Activated naive CD8-positive, alpha-beta T cell treated with anti-CD3 and anti-CD28 coated beads, Interleukin-2, amount 50 U/mL, for 24 hours (primary cell): ENCODE results near the gene SSC5D.

Experiments used
- ATAC-seq: fragments of 150-1000 bp; cut with Tn5 transposase; one replicate; pipeline ENCODE4 v1.10.0; 2021
- DNase-seq: peaks from one replicate; pipeline ENCODE4 v3.0.0; 2021
- H3K27ac Mint-ChIP-seq: one replicate; pipeline ENCODE4 v1.8.0; 2021; ENCODE audit warnings: mild to moderate bottlenecking, mixed read lengths
- H3K27me3 Mint-ChIP-seq: one replicate; pipeline ENCODE4 v1.8.0; 2021; ENCODE audit warnings: mixed read lengths
- H3K36me3 Mint-ChIP-seq: one replicate; pipeline ENCODE4 v1.8.0; 2021; ENCODE audit warnings: low read depth, mixed read lengths
- H3K4me1 Mint-ChIP-seq: one replicate; pipeline ENCODE4 v1.8.0; 2021; ENCODE audit warnings: mixed read lengths
- H3K4me3 Mint-ChIP-seq: one replicate; pipeline ENCODE4 v1.8.0; 2021; ENCODE audit warnings: mild to moderate bottlenecking, moderate library complexity, mixed read lengths
- H3K9me3 Mint-ChIP-seq: one replicate; pipeline ENCODE4 v1.8.0; 2021; ENCODE audit warnings: mixed read lengths

Gene SSC5D

DNA sequence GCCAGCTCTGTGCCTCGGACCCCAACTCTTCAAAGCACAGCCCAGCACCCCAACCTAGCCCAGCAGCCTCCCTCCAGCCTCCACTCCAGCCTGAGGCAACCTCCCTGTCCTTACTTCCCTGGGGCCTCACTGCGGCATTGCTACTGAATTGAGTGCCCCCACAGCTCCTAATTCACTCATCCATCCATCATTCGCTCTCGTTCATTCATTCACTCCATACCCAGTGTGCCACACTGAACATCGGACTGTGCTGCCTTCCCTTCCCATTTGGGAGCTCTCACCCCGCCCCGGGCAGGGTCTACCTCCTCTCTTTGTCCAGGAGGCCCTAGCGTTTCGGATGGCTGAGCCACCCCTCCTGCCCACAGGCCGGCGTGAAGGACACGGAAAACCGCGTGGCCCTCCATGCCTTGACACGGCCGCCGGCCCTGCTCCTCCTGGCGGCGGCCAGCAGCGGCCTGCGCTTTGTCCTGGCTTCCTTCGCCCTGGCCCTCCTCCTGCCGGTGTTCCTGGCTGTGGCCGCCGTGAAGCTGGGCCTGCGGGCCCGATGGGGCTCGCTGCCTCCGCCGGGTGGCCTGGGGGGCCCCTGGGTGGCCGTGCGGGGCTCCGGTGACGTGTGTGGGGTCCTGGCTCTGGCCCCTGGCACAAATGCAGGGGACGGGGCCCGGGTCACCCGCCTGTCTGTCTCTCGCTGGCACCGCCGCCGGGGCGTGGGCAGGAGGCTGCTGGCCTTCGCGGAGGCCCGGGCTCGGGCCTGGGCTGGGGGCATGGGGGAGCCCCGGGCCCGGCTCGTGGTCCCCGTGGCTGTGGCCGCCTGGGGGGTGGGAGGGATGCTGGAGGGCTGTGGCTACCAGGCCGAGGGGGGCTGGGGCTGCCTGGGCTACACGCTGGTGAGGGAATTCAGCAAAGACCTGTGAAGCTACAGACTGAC is 1.9 kb upstream of the SSC5D start:
- no peaks in the 10 kb centered on the region for H3K9me3 Mint-ChIP-seq
- peak overlapping the region; percentile 81 for H3K27ac Mint-ChIP-seq
- H3K27me3 Mint-ChIP-seq = no peaks in the 10 kb centered on the region
- H3K4me1 Mint-ChIP-seq = peaks cover 19% of the 10 kb centered on the region
- peak overlapping the region; percentile 78 for H3K4me3 Mint-ChIP-seq
- DNase-seq (no peak), ATAC-seq (no peak)
- H3K36me3 Mint-ChIP-seq = no peaks in the 10 kb centered on the region

DNA sequence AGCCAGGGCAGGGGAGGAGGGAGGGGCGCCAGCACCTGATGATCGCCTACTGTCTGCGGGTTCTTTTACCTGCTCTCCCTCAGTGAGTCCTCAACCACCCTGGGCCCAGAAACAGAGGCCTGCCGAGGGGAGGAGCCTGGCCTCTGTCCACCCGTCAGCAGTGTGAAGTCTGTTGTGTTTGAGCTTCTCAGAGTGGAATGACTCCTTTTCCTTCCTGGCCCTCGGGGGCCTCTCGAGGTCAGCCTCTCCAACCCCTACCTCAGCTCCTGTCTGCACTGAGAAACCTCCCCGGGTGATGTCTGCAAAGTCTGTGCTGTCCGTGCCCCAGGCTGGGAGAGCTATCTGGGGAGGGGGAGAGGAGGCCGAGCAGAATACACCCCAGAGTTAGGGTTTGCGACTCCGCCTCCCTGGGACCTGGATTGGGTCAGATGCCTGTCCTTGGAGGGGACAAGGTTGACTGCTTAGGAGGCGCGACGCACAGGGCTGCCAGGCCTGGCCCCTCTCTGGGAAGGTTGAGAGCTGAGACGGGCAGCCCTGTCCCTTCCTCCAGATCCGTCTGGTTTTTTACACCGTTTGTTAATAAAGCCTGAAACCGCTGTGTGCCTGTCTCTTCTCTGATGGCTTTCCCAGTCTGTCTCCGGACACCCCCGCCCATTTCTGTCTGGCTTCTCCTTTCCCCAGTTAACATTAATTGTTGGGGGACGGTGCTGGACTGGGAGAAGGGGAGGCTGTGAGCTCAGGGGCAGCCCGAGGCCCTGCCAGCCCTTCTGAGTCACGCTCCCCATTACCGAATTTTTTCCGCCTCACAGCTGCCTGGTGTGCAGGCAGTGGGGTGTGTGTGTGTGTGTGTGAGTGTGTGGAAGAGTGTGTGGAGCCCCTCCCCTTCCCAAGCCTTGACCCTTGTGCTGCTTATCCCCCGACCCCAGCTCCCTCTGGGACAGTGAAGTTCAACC is 989 bp upstream of the SSC5D start:
- H3K4me1 Mint-ChIP-seq = peaks cover 19% of the 10 kb centered on the region
- peak overlapping the region; percentile 65 for H3K4me3 Mint-ChIP-seq
- H3K27me3 Mint-ChIP-seq = peaks cover 6% of the 10 kb centered on the region
- peak; percentile 74 for ATAC-seq
- H3K36me3 Mint-ChIP-seq = no peaks in the 10 kb centered on the region
- H3K27ac Mint-ChIP-seq = peak overlapping the region; percentile 80
- DNase-seq = peak; percentile 79
- no peaks in the 10 kb centered on the region for H3K9me3 Mint-ChIP-seq

DNA sequence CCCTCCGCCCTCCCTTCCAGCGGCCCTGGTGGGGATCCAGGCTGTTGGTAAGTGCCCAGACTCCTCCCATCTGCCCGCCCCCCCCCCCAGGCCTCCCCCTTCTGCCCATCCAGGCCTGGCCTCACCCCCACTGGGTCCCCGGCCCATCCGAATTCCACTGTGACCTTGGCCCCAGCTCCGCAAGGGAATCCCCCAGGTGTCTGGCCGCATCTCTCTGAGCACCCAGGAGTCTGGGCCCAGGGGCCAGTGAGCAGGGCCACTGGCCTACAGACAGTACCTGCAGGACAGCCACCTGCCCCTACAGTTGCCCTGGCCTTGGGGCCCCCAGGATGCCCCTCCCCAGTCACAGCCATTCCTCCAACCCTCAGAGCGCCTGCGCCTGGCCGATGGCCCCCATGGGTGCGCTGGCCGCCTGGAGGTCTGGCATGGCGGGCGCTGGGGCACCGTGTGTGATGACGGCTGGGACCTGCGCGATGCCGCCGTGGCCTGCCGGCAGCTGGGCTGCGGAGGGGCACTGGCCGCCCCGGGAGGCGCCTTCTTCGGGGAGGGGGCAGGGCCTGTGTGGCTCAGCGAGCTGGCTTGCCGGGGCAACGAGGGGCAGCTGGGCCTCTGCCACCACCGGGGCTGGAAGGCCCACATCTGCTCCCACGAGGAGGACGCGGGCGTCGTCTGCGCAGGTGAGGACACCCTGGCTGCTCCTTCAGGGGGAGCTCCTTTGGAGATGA is 912 bp downstream of the SSC5D start:
- ATAC-seq = no peak
- no peak overlapping the region for H3K4me3 Mint-ChIP-seq
- H3K9me3 Mint-ChIP-seq = no peaks in the 10 kb centered on the region

DNA sequence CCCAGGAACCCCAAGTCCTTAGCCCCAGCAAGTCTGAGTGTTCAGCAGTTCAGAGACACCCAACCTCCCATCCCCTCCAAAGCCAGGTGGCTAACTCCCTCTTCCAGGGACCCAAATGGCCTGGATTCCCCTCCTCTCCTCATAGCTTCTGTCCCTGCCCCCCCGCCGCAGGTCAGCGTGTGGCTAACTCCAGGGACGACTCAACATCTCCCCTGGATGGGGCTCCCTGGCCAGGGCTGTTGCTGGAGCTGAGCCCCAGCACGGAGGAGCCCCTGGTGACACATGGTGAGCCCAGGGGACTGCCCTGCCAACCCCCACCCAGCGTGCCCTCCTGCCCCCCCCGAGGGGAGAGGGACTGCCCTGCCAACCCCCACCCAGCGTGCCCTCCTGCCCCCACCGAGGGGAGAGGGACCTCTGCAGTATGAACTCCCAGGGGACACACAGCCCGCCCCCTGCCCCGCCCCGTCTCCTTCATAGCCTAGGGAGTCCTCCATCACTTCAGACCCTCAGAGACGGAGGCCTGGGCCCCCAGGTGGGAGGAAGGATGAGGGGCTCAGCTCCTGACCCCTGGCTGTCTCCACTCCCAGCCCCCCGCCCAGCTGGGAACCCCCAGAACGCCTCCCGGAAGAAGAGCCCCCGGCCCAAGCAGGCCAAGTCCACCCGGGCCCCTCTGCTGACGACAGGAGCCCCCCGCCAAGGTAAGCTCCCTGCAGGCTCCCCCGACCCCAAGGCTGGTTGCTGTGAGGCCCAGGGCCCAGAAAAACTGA is 1.7 kb downstream of the SSC5D start:
- no peak overlapping the region for H3K4me3 Mint-ChIP-seq
- H3K36me3 Mint-ChIP-seq = no peaks in the 10 kb centered on the region
- DNase-seq = no peak
- peaks cover 19% of the 10 kb centered on the region for H3K4me1 Mint-ChIP-seq
- H3K27ac Mint-ChIP-seq = no peak overlapping the region
- no peaks in the 10 kb centered on the region for H3K9me3 Mint-ChIP-seq
- H3K27me3 Mint-ChIP-seq = peaks cover 16% of the 10 kb centered on the region
- ATAC-seq = no peak

More for the DNA sequence above, 912 bp downstream of the SSC5D start:
- Mint-ChIP-seq H3K36me3 (no peaks in the 10 kb centered on the region), H3K4me1 (peaks cover 19% of the 10 kb centered on the region), H3K27ac (no peak overlapping the region), H3K27me3 (peaks cover 10% of the 10 kb centered on the region)
- DNase-seq = no peak

DNA sequence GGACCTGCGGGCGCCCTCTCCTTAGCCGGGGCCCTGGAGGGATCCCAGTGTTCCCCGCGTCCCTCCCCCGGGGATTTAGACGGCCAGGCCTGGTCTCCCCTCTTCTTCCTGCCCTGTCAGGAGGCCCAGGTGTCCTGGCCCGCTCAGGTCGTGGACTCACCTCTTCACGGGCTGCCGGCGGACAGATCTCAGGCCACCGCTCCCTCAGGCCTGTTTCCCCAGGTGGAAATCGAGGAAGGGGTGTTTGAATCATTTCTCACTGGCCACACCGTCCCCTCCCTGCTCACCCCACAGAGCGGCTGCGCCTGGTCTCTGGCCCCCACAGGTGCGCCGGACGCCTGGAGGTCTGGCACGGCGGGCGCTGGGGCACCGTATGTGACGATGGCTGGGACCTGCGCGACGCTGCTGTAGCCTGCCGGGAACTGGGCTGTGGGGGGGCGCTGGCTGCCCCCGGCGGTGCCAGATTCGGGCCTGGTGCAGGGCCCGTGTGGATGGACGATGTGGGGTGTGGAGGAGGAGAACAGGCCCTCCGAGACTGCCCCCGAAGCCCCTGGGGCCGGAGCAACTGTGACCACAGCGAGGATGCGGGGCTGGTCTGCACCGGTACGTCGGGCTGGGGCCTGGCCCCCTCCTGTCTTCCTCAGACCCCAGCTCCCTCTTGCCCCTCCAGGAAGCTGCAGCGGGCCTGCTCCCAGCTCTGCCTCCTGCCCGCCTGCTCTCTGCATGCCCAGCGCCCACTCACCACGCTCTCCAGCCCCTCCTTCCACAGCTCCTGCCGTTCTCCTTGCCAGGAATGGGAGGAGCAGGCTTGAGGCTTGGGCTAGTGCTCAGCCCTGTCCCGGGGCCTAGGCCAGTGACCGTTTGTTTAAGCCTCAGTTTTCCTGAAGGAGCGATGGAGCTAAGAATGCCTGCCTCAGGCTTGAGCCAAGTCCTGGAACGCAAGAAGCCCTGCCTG is 2.5 kb downstream of the SSC5D start:
- Mint-ChIP-seq H3K36me3 (no peaks in the 10 kb centered on the region), H3K4me1 (peaks cover 17% of the 10 kb centered on the region), H3K27ac (no peak overlapping the region), H3K27me3 (peaks cover 16% of the 10 kb centered on the region), H3K4me3 (no peak overlapping the region), H3K9me3 (no peaks in the 10 kb centered on the region)
- DNase-seq (no peak), ATAC-seq (no peak)

DNA sequence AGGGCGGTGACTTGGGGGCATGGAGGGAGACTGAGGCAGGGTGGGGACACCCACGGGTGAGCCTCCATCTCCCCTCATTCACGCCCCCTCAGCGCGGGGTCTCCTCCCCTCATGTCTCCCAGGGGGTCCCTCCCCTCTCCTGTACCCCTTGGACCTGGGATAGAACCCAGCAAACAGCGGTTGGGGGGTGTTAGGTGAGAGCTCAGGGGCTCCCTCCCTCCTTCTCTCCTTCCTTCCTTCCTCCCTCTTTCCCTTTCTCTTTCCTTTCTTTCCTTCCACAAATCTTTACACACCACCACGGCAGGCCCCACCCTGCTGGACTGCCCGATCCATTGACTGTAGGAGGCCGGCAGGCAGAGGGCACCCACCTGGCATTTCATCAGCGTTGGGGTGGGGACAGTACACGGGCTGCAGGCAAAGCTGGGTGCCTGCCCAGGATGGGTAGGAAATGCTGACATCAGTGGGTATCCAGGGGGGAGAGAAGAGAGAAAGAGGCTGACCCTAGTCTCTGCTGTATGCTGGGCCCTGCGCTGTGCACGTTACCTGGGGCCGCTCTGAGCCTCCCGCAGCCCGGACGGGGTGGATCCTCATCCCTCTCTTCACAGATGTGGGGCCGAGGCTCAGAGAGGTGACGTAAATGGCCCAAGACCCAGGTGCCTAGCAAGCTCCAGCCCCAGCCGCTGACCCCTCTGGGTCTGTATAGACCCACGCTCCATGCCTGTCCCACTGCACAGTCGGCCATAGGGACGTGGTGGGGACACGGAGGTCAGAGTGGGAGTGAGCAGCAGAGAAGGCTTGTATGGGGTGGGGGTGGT is 3.5 kb downstream of the SSC5D start:
- H3K36me3 Mint-ChIP-seq = no peaks in the 10 kb centered on the region
- H3K27ac Mint-ChIP-seq = no peak overlapping the region
- ATAC-seq = no peak
- H3K4me3 Mint-ChIP-seq = no peak overlapping the region
- H3K4me1 Mint-ChIP-seq = peaks cover 13% of the 10 kb centered on the region
- DNase-seq = no peak
- peaks cover 16% of the 10 kb centered on the region for H3K27me3 Mint-ChIP-seq
- no peaks in the 10 kb centered on the region for H3K9me3 Mint-ChIP-seq

DNA sequence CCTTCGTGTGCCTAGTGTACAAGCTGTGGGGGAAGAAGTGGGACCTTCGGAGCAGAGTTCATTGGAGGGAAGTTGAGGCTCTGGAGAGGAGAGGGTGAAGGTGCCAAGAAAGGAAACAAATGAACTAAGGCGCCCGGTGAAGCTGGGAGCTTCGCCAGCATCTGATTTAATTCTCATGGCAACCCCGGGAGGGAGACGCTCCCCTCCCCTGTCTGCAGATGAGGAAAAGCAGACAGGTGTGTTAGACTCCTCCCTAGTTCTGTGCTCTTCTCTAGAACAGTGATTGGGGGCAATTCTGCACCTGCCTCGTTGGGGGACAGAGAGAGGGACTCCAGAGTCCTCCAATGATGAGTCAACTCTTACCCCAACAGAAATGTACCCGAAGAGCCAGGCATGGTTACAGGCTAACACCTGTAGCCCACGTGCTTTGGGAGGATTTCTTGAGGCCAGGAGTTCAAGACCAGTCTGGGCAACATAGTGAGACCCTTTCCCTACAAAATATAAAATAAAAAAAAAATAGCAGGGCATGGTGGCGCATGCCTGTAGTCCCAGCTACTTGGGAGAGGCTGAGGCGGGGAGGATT is 4.2 kb downstream of the SSC5D start:
- Mint-ChIP-seq H3K27me3 (peaks cover 16% of the 10 kb centered on the region), H3K9me3 (no peaks in the 10 kb centered on the region), H3K36me3 (no peaks in the 10 kb centered on the region), H3K4me1 (peaks cover 6% of the 10 kb centered on the region), H3K4me3 (no peak overlapping the region), H3K27ac (no peak overlapping the region)
- DNase-seq = no peak
- no peak for ATAC-seq

DNA sequence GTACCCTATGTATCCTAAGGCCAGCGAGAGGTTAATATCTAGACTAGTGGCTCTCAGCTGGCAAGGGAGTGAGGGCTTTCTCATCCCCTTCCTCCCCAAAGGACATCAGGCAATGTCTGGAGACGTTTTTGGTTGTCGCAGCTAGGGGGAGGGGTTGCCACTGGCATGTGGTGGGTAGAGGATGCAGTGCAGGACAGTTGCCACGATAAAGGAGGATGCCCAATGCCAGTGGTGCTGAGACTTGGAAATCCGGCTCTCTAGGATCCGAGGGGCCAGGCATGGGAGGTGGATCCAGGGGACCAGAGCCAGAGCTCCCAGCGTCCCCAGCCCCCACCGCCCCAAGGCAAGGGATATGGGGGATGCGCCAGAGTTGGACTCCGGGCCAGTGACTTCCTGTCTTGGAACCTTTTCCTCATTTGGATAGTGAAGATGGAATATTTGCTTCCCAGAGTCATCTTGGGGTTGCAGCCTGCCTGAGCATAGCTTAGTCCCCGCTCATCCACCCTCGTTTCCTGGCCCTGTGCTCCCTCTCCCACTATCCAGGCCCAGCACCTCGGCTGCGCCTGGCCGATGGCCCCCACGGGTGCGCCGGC is 4.9 kb downstream of the SSC5D start:
- Mint-ChIP-seq H3K9me3 (no peaks in the 10 kb centered on the region), H3K27ac (no peak overlapping the region), H3K27me3 (peaks cover 16% of the 10 kb centered on the region), H3K4me3 (no peak overlapping the region), H3K36me3 (no peaks in the 10 kb centered on the region), H3K4me1 (peaks cover 1% of the 10 kb centered on the region)
- no peak for ATAC-seq
- DNase-seq = no peak

DNA sequence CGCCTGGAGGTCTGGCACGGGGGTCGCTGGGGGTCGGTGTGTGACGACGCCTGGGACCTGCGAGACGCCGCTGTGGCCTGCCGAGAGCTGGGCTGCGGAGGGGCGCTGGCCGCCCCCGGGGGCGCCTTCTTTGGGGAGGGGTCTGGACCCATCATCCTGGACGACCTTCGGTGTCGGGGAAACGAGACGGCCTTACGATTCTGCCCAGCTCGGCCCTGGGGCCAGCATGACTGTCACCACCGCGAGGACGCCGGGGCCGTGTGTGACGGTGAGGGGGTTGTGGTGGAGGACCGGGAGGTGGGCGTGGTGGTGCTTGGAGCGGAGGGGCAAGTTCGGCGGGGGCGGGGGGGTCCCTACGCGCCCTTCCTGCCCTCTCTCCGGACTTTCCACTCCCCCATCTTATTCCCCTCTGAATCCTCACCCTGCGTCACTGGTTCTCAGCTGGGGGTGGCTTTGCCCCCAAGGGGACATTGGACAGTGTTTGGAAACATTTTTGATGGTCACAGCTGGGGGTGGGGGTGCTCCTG is 5.5 kb downstream of the SSC5D start:
- H3K4me3 Mint-ChIP-seq = no peak overlapping the region
- no peaks in the 10 kb centered on the region for H3K9me3 Mint-ChIP-seq
- ATAC-seq (no peak), DNase-seq (no peak)
- H3K36me3 Mint-ChIP-seq = no peaks in the 10 kb centered on the region
- peaks cover 1% of the 10 kb centered on the region for H3K4me1 Mint-ChIP-seq
- peaks cover 16% of the 10 kb centered on the region for H3K27me3 Mint-ChIP-seq
- no peak overlapping the region for H3K27ac Mint-ChIP-seq

DNA sequence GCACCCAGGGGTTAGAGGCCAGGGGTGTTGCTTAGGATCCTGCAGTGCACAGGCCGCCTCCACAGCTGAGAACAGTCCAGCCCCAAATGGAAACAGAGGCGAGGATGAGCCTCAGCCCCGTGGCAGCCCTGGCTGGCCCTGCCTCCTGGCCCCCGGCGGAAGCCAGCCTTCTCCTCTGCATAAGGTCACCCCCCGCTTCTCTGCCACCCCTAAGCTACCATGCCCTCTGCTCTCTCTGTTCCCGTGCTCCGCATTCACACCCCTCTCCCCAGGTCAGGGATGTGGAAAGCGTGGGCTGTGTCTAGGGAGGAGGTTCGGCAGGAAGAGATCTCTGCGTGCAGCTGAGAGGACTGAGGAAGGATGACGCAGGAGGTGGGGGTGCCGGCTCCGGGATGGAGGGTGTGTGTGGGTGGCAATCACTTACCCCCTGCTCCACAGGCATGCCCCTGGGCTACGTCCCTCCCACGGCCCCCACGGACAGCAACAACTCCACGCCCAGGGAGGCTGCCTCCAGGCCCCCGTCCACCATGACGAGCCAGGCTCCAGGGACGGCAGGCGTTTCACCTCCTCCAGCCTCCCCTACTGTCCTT is 6.0 kb downstream of the SSC5D start:
- Mint-ChIP-seq H3K4me1 (peaks cover 1% of the 10 kb centered on the region), H3K4me3 (peak overlapping the region; percentile 48), H3K9me3 (no peaks in the 10 kb centered on the region), H3K27ac (peak overlapping the region; percentile 49), H3K36me3 (no peaks in the 10 kb centered on the region), H3K27me3 (peaks cover 16% of the 10 kb centered on the region)
- DNase-seq (no peak), ATAC-seq (peak; percentile 65)

DNA sequence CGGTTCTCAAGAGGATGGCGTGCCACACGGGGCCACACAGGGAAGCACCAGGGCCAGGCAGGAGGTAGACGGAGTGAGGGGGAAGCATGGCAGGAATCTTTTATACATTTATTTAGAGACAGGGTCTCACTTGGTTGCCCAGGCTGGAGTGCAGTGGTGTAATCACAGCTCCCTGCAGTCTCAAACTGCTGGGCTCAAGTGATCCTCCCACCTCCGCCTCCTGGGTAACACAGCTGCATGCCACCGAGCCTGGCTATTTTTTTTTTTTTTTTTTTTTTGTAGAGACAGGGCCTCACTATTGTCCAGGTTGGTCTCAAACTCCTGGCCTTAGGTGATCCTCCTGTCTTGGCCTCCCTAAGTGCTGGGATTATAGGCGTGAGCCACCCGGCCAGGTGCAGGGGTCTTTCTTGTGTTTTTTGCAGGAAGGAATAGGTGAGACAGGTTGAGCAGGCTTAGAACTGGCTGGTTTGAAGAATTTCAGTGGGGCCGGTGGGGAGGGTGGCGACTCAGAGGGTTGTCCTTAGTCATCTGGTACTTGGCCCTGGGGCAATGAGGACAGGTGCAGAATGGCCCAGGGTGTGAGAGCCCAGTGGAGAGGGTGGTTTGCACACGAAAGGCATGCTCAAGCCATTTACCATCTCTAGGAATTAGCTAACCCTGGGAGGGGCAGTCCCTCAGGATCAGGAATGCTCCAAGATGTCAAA is 7.6 kb downstream of the SSC5D start:
- H3K9me3 Mint-ChIP-seq = no peaks in the 10 kb centered on the region
- no peak overlapping the region for H3K4me3 Mint-ChIP-seq
- H3K27ac Mint-ChIP-seq = no peak overlapping the region
- no peaks in the 10 kb centered on the region for H3K36me3 Mint-ChIP-seq
- H3K4me1 Mint-ChIP-seq = peaks cover 1% of the 10 kb centered on the region
- ATAC-seq = no peak
- no peak for DNase-seq
- peaks cover 16% of the 10 kb centered on the region for H3K27me3 Mint-ChIP-seq
